HUES48 (cell line): Measurements from ENCODE around the gene CGNL1.

ENCODE experiments used
- H3K27ac ChIP-seq: one replicate; pipeline ENCODE4 v1.7.0; 2013; ENCODE audit warnings: low read depth, low read length, inconsistent platforms
- H3K27me3 ChIP-seq: 2 replicates; pipeline ENCODE4 v1.6.1; 2013; ENCODE audit warnings: mild to moderate bottlenecking, low read length; ENCODE audit not compliant: control insufficient read depth, insufficient read depth
- H3K36me3 ChIP-seq: 2 replicates; pipeline ENCODE4 v1.6.1; 2013; ENCODE audit warnings: low read length; ENCODE audit not compliant: control insufficient read depth, insufficient read depth
- H3K4me1 ChIP-seq: 2 replicates; pipeline ENCODE4 v1.6.1; 2013; ENCODE audit warnings: mild to moderate bottlenecking, low read length; ENCODE audit not compliant: control insufficient read depth, insufficient read depth
- H3K4me3 ChIP-seq: 2 replicates; pipeline ENCODE4 v1.5.1; 2013; ENCODE audit warnings: mild to moderate bottlenecking, low read depth, low read length
- H3K9ac ChIP-seq: 2 replicates; pipeline ENCODE4 v1.6.1; 2013; ENCODE audit warnings: mild to moderate bottlenecking, low read depth, low read length, moderate library complexity
- H3K9me3 ChIP-seq: 2 replicates; pipeline ENCODE4 v1.6.1; 2013; ENCODE audit warnings: low read length; ENCODE audit not compliant: control insufficient read depth, insufficient read depth

CGNL1 gene

DNA sequence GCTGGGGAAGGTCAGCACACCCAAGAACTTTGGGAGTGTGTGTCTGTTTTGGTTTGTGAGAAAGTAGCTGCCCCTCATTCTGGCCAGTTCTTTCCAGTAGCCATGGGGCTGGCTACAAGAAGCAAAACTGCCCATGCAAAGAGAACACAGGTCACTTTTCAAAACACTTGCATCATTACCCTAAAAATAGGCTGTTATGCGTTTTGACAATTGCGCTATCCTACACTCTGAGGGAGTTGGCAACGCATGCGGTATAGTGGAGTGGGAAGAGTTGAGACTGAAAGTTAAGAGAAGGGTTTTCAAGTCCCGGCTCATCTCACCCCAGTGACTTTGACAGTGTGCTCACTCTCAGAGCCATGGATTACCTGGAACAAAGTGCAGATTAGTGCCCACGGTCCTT lies 173.6 kb downstream of the CGNL1 start:
- Histone ChIP-seq H3K4me1 (peaks cover 23% of the 10 kb centered on the region), H3K36me3 (peaks cover 65% of the 10 kb centered on the region), H3K9ac (no peak overlapping the region), H3K9me3 (no peaks in the 10 kb centered on the region), H3K4me3 (no peak overlapping the region), H3K27ac (no peak overlapping the region), H3K27me3 (no peaks in the 10 kb centered on the region)

DNA sequence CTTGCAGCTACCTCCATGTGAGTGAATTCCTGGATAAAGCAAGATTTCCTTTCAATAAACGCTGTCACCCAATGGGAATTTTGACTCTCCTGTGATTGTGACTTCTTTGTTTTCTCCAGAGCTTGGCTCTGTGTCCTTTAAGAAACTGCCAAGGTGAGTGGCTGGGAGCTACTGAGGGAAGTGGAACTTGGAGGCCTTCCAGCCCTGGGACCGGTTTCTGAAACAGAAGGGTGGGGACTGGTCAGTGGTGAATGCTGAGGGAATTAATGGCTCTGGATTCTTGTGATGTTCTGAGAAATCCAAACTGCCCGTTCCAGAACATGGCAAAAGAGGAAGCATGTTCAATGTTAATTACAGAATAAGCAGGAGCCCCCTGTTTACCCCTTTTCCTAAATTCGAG lies 174.3 kb downstream of the CGNL1 start:
- Histone ChIP-seq H3K27ac (no peak overlapping the region), H3K9me3 (no peaks in the 10 kb centered on the region), H3K4me1 (peaks cover 23% of the 10 kb centered on the region), H3K9ac (no peak overlapping the region), H3K36me3 (peaks cover 58% of the 10 kb centered on the region), H3K4me3 (no peak overlapping the region), H3K27me3 (no peaks in the 10 kb centered on the region)

DNA sequence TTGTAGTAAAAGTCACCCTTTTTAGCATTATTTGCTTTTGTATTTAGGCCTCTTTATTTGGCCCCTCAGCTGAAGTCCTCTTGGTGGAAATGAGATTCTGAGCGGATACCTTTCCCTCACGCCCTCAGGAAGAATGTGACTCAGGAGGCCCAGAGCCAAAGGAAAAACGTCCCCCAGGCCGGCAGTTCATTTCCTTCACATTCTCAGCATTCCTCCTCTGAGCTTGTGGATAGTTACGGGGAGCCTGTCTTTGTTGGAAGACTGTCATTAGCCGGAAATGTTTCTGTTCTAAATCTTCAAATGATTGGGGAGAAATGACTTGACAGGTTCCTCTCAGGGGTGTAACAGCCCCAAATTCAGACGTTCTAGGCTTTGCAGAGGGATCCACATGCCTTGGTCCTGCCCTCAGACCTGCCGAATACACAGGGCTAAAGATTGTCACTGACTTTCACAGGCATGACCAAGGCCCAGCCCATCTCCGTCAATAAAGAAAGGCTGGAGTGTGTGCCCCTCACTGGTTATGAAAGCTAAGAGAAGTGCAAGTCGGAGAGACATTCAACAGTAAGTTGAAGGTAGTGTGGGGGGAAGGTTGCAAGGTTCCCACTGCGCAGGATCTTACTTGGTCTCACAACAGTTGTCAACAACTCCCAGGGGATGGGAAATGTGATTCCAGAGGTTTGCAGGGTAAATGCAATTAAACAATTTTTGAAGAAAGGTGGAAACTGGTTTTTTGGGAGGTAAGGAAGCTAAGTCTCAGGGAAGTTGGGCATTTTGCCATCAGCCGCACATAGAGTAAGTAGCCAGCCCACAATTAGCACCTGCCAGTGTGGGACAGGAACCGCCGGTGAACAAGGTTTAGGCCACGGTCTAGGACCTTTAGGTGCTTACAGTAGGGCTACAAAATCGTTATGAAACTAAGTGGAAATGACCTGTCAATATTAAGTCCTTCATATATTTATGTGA lies 175.7 kb downstream of the CGNL1 start:
- H3K27me3 ChIP-seq, result no peaks in the 10 kb centered on the region
- H3K27ac ChIP-seq, result peak overlapping the region; percentile 85
- H3K4me1 ChIP-seq, result peaks cover 23% of the 10 kb centered on the region
- H3K9me3 ChIP-seq, result no peaks in the 10 kb centered on the region
- H3K9ac ChIP-seq, result 0 out of 2 replicates have a peak overlapping the region, but pooled peaks have one; percentile 23
- H3K4me3 ChIP-seq, result no peak overlapping the region
- H3K36me3 ChIP-seq, result peaks cover 45% of the 10 kb centered on the region

DNA sequence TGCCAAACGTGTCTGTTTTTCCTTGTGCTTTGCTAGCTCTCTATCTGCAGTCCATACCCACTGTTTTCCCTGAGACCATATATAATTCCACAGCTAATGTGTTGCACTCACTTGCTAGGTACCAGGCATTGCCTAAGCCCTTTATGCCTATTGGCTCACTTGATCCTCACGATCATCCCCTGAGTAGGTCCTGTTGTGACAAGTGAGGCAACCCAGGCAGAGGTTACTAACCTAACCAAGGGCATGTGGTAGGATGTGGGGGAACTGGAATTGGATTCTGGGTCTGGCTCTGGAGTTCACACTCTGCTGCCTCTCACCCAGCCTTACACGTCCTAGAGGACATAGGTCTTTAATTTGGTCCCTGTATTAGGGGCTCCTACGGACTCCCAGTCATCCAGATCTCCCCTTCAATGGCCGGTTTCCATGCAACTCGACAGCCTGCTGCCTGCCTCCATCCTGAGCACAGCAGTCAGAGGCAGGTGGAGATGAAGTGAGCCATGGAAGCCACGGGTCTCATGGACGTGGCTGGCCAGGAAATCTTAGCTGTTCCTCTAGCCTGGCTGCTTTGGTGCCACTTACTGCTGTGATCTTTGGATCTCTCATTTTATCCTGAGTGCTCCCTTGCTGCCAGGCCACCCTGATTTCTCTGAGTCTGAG lies 176.5 kb downstream of the CGNL1 start:
- Histone ChIP-seq H3K9me3 (no peaks in the 10 kb centered on the region), H3K9ac (no peak overlapping the region), H3K36me3 (peaks cover 37% of the 10 kb centered on the region), H3K27ac (no peak overlapping the region), H3K4me1 (peaks cover 23% of the 10 kb centered on the region), H3K27me3 (no peaks in the 10 kb centered on the region), H3K4me3 (no peak overlapping the region)

DNA sequence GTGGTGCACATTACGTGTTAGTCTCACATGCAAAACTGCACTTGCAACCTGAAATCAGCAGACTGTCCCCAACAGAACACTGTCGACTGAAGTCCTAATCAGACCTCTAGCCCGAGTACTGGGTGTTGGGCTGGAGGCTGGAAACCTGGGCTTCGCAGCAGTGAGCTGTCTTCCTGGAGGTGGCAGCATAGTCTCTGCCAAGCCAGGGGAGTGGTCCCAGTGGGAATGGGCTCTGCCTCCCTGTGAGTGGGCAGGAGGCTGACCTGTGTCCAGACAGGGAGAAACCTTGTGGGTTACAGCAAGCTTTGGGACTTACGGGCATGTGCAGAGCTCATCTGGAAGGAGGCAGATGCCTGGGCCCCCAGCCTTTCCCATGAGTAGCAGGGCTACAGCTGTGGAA lies 177.2 kb downstream of the CGNL1 start:
- Histone ChIP-seq H3K9me3 (no peaks in the 10 kb centered on the region), H3K4me1 (peaks cover 23% of the 10 kb centered on the region), H3K9ac (no peak overlapping the region), H3K36me3 (peaks cover 34% of the 10 kb centered on the region), H3K4me3 (no peak overlapping the region), H3K27ac (no peak overlapping the region), H3K27me3 (no peaks in the 10 kb centered on the region)

DNA sequence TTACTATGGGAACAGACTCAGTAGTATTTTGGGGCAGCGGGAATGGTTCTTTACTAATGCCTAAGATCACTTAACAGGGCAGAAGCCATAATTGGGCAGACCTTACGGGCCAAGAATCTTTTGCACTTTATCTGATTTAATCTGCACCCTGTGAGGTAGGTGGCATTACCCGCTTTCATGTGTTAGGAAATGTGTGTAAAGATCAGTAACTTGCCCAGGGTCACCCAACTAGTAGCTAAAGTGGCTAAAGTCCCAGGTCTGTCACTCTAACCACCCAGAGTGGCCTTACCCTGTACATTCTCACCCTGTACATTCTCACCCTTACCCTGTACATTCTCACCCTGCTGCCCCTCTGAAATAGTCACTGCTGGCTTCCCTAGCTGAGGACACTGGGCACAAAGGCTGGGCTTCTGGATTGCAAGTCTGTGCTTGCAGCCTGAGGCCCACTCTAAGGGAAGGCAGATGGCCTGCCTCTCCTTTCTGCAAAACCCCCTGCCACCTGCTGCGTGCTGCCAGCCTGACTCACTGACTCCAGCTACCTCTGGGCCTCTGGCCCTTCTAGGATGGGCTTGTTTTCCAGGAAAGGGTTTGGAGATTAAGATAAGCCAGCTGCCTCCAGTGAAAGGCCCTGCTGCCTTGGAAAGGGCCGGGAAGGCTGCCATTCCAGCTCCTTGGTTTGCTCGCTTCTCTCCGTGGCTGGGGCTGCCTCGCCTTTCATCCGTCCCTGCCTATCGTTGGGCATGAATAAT lies 177.9 kb downstream of the CGNL1 start:
- H3K36me3 ChIP-seq, result peaks cover 27% of the 10 kb centered on the region
- no peaks in the 10 kb centered on the region for H3K9me3 ChIP-seq
- no peak overlapping the region for H3K4me3 ChIP-seq
- no peak overlapping the region for H3K9ac ChIP-seq
- no peaks in the 10 kb centered on the region for H3K27me3 ChIP-seq
- H3K27ac ChIP-seq, result no peak overlapping the region
- H3K4me1 ChIP-seq, result peaks cover 23% of the 10 kb centered on the region

DNA sequence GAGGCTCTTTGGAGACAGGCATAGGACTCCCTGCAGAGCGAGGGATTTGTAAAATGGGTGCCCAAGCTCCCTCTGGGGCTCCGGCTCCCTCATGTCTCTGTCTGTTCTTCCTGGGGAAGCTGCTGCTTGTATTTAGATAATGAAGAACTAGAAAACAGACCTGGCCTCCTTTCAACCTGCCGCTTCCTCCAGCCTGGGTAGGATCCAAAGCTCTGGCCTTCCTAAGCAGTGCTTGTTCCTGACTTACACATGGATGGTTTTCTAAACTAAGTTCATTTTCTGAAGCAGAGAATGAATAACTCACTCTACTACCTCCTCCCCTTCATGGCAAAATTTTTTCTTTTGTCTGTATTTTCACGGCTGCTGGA lies 178.5 kb downstream of the CGNL1 start:
- Histone ChIP-seq H3K27ac (no peak overlapping the region), H3K9me3 (no peaks in the 10 kb centered on the region), H3K27me3 (no peaks in the 10 kb centered on the region), H3K9ac (no peak overlapping the region), H3K4me1 (peaks cover 23% of the 10 kb centered on the region), H3K4me3 (no peak overlapping the region), H3K36me3 (peaks cover 22% of the 10 kb centered on the region)

DNA sequence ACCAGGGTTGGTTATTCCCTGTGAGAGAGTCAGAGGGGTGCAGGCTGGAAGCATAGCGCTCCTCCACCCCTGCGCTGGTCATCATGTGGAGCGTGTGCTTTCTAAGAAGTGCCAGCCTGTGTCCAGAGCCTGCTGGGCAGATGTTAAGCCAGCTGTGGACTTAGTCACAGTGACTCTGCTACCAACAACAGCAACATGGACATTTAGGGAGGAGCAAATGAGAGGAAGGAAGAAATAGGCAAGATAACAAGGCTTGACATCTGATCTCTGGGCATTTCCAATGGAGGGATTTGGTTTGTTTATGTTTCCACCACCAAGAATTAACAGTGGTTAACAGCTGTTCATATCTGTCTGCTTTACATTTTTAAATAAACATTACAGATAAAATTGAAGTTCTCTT lies 179.0 kb downstream of the CGNL1 start:
- H3K36me3 ChIP-seq, result peaks cover 19% of the 10 kb centered on the region

DNA sequence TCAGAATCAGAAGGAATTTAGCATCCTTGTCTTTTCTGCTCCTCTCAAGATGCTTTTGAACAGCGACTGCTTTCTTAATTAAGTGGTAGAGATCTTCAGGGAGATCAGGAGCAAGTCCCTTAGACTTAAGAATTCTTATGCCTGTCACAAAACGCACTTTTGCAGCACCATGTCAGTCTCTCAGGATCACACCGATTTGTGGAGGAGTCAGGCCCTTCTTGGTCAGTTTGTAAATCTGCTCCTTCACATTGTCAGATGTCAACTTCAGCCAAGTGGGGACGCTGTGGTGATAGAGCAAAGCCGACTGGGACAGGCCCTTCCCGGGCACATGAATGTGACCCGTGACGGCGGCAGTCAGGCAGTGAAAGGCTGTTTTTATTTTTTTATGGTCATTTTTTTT lies 179.7 kb downstream of the CGNL1 start:
- peaks cover 23% of the 10 kb centered on the region for H3K4me1 ChIP-seq

More for the DNA sequence above, 179.0 kb downstream of the CGNL1 start:
- H3K9ac ChIP-seq, result no peak overlapping the region
- H3K27ac ChIP-seq, result no peak overlapping the region
- H3K4me3 ChIP-seq, result no peak overlapping the region
- H3K9me3 ChIP-seq, result no peaks in the 10 kb centered on the region
- H3K27me3 ChIP-seq, result no peaks in the 10 kb centered on the region
- H3K4me1 ChIP-seq, result peaks cover 23% of the 10 kb centered on the region

DNA sequence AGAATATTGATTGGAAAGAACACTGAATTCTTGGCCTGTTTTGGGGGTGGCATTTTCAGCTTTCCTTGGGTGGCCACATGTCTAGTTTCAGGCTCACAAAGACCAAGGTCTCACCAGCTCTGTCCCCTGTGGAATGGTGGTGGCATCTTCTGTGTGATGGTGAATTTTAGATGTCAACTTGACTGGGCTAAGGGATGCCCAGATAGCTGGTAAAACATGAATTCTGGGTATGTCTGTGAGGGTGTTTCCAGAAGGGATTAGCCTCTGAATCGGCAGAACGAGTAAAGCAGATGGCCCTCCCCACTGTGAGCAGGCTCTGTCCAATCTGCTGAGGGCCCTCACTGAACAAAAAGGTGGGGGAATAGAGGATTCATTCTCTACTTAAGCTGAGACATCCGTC lies 181.0 kb downstream of the CGNL1 start:
- Histone ChIP-seq H3K4me3 (no peak overlapping the region), H3K9me3 (no peaks in the 10 kb centered on the region), H3K36me3 (0 out of 2 replicates have a peak, but pooled peaks cover 6% of the 10 kb centered on the region), H3K27me3 (no peaks in the 10 kb centered on the region), H3K9ac (no peak overlapping the region), H3K27ac (no peak overlapping the region), H3K4me1 (peaks cover 11% of the 10 kb centered on the region)

More for the DNA sequence above, 179.7 kb downstream of the CGNL1 start:
- Histone ChIP-seq H3K27ac (no peak overlapping the region), H3K27me3 (no peaks in the 10 kb centered on the region), H3K36me3 (peaks cover 14% of the 10 kb centered on the region), H3K9ac (no peak overlapping the region), H3K9me3 (no peaks in the 10 kb centered on the region), H3K4me3 (no peak overlapping the region)
